Measurements from ENCODE around the gene CRNKL1.

Gene CRNKL1

DNA sequence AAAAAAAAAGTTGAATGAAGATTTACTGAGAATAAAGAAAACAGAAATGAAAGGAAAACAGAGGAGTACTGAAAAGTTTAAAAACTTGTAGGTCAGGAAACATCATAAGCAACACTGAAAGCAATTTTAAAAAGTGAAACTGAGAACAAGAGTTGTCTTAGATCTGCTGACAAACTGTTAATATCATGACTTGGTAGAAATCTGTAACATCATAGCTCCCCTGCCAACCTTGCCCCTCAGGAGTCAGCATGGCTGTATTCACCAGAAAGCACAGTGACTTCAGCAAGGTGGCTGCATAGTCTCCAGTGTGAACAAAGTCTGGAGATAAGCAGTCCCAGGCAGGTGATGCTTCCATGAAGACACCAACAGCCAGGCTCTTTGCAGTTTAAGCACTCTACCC, 29.8 kb downstream of the CRNKL1 start:
- H3K9ac ChIP-seq (ENCODE audit: low read length) = no peak overlapping the region
- no peaks in the 10 kb centered on the region for H4K20me1 ChIP-seq (ENCODE audit: insufficient read depth, low read length)
- no peak for TF ChIP-seq EZH2 (IDR thresholded peaks at IDR 0.05; ENCODE audit: borderline replicate concordance, low read length)
- no peak for TF ChIP-seq CTCF (IDR thresholded peaks at IDR 0.05; ENCODE audit: low read length)
- H3K27ac ChIP-seq (ENCODE audit: low read depth, low read length, poor library complexity, severe bottlenecking) = no peak overlapping the region
- H3K36me3 ChIP-seq (ENCODE audit: insufficient read depth, low read length) = peaks cover 60% of the 10 kb centered on the region
- H3K4me3 ChIP-seq (ENCODE audit: low read depth, low read length, poor library complexity, severe bottlenecking) = no peak overlapping the region
- no peak overlapping the region for H2AFZ ChIP-seq (ENCODE audit: low read length)
- peaks cover 29% of the 10 kb centered on the region for H3K4me1 ChIP-seq (ENCODE audit: insufficient read depth, low read length, severe bottlenecking)
- no peaks in the 10 kb centered on the region for H3K9me3 ChIP-seq (ENCODE audit: low read length)
- H3K27me3 ChIP-seq (ENCODE audit: insufficient read depth, low read length) = no peaks in the 10 kb centered on the region
- no peak overlapping the region for H3K4me2 ChIP-seq (ENCODE audit: low read length)
- H3K79me2 ChIP-seq (ENCODE audit: insufficient read depth, low read length) = peaks cover 66% of the 10 kb centered on the region
- H3K9me2 ChIP-seq (ENCODE audit: low read depth, low read length) = no peaks in the 10 kb centered on the region
- H3F3A ChIP-seq (ENCODE audit: insufficient read depth, low read length) = no peaks in the 10 kb centered on the region

DNA sequence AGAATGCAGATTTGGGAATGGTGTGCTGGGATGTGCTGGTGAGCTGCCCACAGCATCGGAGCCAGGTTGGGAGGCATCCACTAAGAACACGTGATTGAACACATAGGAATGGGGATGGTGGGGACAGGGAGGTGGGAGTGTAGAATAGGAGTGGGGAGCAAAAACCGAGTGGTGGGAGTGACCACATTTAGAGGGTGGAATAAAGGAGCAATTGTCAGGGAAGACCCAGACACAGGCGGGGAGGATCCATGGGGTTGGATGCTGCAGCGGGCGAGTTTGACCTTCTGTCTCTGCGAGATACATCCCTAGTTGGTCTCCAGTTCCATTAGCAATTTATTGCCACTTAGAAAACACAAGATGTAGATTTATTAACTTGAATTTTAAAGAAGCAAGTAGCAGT, 30.4 kb downstream of the CRNKL1 start:
- Histone ChIP-seq H3K9me2 (ENCODE audit: low read depth, low read length) (no peaks in the 10 kb centered on the region), H3K27ac (ENCODE audit: low read depth, low read length, poor library complexity, severe bottlenecking) (no peak overlapping the region), H3K9ac (ENCODE audit: low read length) (no peak overlapping the region), H3K9me3 (ENCODE audit: low read length) (no peaks in the 10 kb centered on the region), H3K27me3 (ENCODE audit: insufficient read depth, low read length) (no peaks in the 10 kb centered on the region), H3K4me1 (ENCODE audit: insufficient read depth, low read length, severe bottlenecking) (peaks cover 31% of the 10 kb centered on the region), H3K4me2 (ENCODE audit: low read length) (no peak overlapping the region), H3K79me2 (ENCODE audit: insufficient read depth, low read length) (peaks cover 67% of the 10 kb centered on the region), H3F3A (ENCODE audit: insufficient read depth, low read length) (no peaks in the 10 kb centered on the region), H3K4me3 (ENCODE audit: low read depth, low read length, poor library complexity, severe bottlenecking) (no peak overlapping the region), H3K36me3 (ENCODE audit: insufficient read depth, low read length) (peaks cover 54% of the 10 kb centered on the region), H4K20me1 (ENCODE audit: insufficient read depth, low read length) (no peaks in the 10 kb centered on the region), H2AFZ (ENCODE audit: low read length) (no peak overlapping the region)
- no peak for TF ChIP-seq EZH2 (IDR thresholded peaks at IDR 0.05; ENCODE audit: borderline replicate concordance, low read length)
- no peak for TF ChIP-seq CTCF (IDR thresholded peaks at IDR 0.05; ENCODE audit: low read length)

- TF ChIP-seq EZH2 (IDR thresholded peaks at IDR 0.05; ENCODE audit: borderline replicate concordance, low read length) (no peak), CTCF (IDR thresholded peaks at IDR 0.05; ENCODE audit: low read length) (no peak)
- Histone ChIP-seq H3K9ac (ENCODE audit: low read length) (no peak overlapping the region), H3K4me3 (ENCODE audit: low read depth, low read length, poor library complexity, severe bottlenecking) (no peak overlapping the region), H3K4me2 (ENCODE audit: low read length) (no peak overlapping the region), H2AFZ (ENCODE audit: low read length) (no peak overlapping the region), H3F3A (ENCODE audit: insufficient read depth, low read length) (no peaks in the 10 kb centered on the region), H3K36me3 (ENCODE audit: insufficient read depth, low read length) (peaks cover 44% of the 10 kb centered on the region), H3K9me2 (ENCODE audit: low read depth, low read length) (no peaks in the 10 kb centered on the region), H3K4me1 (ENCODE audit: insufficient read depth, low read length, severe bottlenecking) (peaks cover 35% of the 10 kb centered on the region), H3K27me3 (ENCODE audit: insufficient read depth, low read length) (no peaks in the 10 kb centered on the region), H3K27ac (ENCODE audit: low read depth, low read length, poor library complexity, severe bottlenecking) (no peak overlapping the region), H4K20me1 (ENCODE audit: insufficient read depth, low read length) (no peaks in the 10 kb centered on the region), H3K79me2 (ENCODE audit: insufficient read depth, low read length) (peaks cover 67% of the 10 kb centered on the region), H3K9me3 (ENCODE audit: low read length) (no peaks in the 10 kb centered on the region)
These were observed 31.4 kb downstream of the CRNKL1 start for GRCh38 chr20:20020908-20021307.

Data from OCI-LY1 (cell line).